ENCODE data around the gene SEMA4D.

Gene SEMA4D

GRCh38 chr9:89367281-89367680 is 130.6 kb downstream of the SEMA4D start:
- no peak for DNase-seq (ENCODE audit: low spot score)

- DNase-seq (ENCODE audit: low spot score) = no peak
Measured at GRCh38 chr9:89366711-89367110, 131.2 kb downstream of the SEMA4D start.

GRCh38 chr9:89365532-89365912 is 132.4 kb downstream of the SEMA4D start:
- DNase-seq (ENCODE audit: low spot score) = no peak

GRCh38 chr9:89364666-89365531 is 133.0 kb downstream of the SEMA4D start:
- DNase-seq (ENCODE audit: low spot score) = no peak

- DNase-seq (ENCODE audit: low spot score) = no peak
Measured at GRCh38 chr9:89363921-89364665, 133.8 kb downstream of the SEMA4D start.

- no peak for DNase-seq (ENCODE audit: low spot score)
Measured at GRCh38 chr9:89363311-89363670, 134.6 kb downstream of the SEMA4D start.

GRCh38 chr9:89362647-89363310 is 135.1 kb downstream of the SEMA4D start:
- DNase-seq (ENCODE audit: low spot score) = no peak

- DNase-seq (ENCODE audit: low spot score) = no peak
Measured at GRCh38 chr9:89361816-89362646, 135.9 kb downstream of the SEMA4D start.

- DNase-seq (ENCODE audit: low spot score) = no peak
Measured at GRCh38 chr9:89361031-89361430, 136.9 kb downstream of the SEMA4D start.

- no peak for DNase-seq (ENCODE audit: low spot score)
Measured at GRCh38 chr9:89360465-89360864, 137.4 kb downstream of the SEMA4D start.

- no peak for DNase-seq (ENCODE audit: low spot score)
Measured at GRCh38 chr9:89359751-89360261, 138.1 kb downstream of the SEMA4D start.

- no peak for DNase-seq (ENCODE audit: low spot score)
Measured at GRCh38 chr9:89358985-89359384, 138.9 kb downstream of the SEMA4D start.

GRCh38 chr9:89358376-89358916 is 139.5 kb downstream of the SEMA4D start:
- DNase-seq (ENCODE audit: low spot score) = no peak

GRCh38 chr9:89357331-89358197 is 140.3 kb downstream of the SEMA4D start:
- no peak for DNase-seq (ENCODE audit: low spot score)

- DNase-seq (ENCODE audit: low spot score) = no peak
Measured at GRCh38 chr9:89356782-89357181, 141.1 kb downstream of the SEMA4D start.

- DNase-seq (ENCODE audit: low spot score) = no peak
Measured at GRCh38 chr9:89354471-89354870, 143.4 kb downstream of the SEMA4D start.

- no peak for DNase-seq (ENCODE audit: low spot score)
Measured at GRCh38 chr9:89353989-89354388, 143.9 kb downstream of the SEMA4D start.

- no peak for DNase-seq (ENCODE audit: low spot score)
Measured at GRCh38 chr9:89352874-89353649, 144.9 kb downstream of the SEMA4D start.

GRCh38 chr9:89352451-89352850 is 145.5 kb downstream of the SEMA4D start:
- no peak for DNase-seq (ENCODE audit: low spot score)
